Activated CD4-positive, alpha-beta T cell treated with anti-CD3 and anti-CD28 coated beads, Interleukin-10, Interleukin-2, amounts not matched to agents 100 ng/mL and 50 ng/mL, durations not matched to agents 16 hours and 8 hours (primary cell): ENCODE measurements around the gene NOXA1.
"Not testable (repeated sequence)": the region's sequence is repeated elsewhere in the genome, so short reads cannot be mapped to it uniquely, and the experiment has no call there.

Experiments
- DNase-seq: peaks from one replicate; pipeline ENCODE4 v3.0.0-alpha.2; 2020

The NOXA1 gene, protein sequence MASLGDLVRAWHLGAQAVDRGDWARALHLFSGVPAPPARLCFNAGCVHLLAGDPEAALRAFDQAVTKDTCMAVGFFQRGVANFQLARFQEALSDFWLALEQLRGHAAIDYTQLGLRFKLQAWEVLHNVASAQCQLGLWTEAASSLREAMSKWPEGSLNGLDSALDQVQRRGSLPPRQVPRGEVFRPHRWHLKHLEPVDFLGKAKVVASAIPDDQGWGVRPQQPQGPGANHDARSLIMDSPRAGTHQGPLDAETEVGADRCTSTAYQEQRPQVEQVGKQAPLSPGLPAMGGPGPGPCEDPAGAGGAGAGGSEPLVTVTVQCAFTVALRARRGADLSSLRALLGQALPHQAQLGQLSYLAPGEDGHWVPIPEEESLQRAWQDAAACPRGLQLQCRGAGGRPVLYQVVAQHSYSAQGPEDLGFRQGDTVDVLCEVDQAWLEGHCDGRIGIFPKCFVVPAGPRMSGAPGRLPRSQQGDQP

DNA sequence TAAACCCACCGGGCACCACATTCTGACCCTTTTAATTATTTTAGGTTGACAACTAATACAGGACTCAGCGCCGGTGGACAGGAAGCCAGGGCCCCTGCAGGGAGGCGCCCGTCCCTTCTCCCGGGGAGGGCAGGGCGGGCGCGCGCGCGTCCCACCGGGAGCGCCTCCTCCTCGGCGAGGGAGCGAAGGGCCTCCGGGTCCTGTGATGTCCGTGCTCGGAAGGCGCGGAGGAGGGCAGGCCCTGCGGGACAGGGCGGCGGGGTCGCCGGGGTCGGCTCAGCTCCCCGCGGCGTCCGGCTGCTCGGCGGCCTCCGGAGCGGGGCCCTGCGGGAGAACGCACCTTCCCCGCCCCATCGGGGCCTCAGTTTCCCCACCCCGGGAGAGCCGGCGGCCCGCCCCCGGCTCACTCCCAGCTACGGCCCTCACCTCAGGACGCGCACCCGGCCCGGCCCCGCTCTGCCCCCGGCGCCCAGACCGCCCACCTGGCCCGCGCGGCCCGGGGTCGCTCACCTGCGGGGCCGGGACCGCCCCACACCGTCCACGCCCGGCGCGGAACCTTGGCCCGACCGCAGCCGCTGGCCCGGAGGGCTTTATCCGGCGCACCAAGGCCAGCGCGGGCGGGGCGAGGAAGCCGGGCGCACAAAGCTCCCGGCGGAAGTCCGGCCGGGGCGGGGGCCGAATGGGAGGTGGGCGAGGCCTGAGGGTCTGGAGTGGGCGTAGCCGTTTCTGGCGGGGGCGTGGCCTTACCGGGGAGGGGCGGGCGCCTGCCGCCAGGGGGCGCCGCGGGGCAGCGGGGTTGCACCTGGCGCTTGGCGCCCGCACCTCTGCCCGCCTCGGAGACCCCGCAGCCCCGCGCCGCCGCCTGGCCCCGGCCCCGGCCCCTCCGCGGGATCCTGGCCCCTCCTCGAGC, at the start of gene NOXA1, which contains the start of gene EXD3:
TSS of gene NOXA1 (plus strand) at position 790 of the 910 bp plus-strand sequence. CDS start 137 bp downstream, outside the sequence.
TSS of gene EXD3 (minus strand) at position 559 of the 910 bp plus-strand sequence. CDS start 27,805 bp downstream, outside the sequence.
- peak; percentile 97 for DNase-seq

DNA sequence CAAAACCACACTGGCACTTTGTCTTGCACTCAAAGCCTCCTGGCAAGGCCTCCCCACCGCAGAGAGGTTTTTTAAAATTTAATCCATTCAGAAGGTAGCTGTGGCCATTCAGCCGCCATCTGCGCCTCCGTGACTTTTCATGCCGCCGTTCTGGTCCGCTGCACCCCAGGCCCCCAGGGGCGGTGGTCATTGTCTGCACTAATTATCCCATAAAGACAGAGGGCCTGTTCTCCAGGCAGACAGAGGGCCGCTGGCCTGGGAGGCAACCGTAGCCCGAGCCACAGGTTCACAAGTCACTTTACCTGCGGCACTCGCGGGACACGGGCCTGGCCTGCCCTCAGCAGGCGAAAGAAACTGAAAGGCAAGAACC, 49.6 kb upstream of the NOXA1 start:
- no peak for DNase-seq

DNA sequence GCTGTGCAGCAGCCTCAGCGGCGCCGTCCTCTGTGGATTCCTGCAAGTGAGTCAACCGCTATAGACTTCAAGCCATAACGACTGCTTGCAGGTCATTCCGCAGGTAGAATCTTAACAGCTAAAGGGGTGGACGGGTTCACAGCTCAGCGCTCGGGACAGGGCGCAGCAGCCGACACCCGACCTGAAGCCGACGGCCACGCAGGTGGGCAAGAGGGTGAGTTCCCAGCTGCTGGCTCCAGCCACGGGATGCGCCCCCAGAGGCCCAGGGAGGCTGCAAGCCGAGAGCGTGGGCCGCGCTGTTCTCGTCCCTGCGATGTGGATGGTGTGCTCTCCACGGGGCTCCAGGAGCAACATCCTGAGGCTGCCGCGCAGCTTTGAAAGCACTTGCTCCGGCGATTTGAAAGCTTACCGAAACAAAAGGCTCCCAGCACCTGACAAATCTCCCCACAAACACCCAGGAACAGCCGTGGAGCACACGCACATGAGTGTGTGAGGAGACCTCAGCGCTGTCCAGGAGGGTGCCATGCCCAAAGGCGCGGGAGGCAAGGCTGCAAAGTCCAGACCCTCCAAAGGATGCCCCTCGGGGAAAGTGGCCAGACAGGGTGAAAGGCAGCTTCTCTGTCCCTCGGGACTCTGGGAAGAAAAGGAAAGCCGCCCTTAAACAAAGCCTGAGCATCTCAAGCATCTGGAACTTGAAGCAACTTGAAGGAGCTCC, 48.9 kb upstream of the NOXA1 start:
- no peak for DNase-seq

DNA sequence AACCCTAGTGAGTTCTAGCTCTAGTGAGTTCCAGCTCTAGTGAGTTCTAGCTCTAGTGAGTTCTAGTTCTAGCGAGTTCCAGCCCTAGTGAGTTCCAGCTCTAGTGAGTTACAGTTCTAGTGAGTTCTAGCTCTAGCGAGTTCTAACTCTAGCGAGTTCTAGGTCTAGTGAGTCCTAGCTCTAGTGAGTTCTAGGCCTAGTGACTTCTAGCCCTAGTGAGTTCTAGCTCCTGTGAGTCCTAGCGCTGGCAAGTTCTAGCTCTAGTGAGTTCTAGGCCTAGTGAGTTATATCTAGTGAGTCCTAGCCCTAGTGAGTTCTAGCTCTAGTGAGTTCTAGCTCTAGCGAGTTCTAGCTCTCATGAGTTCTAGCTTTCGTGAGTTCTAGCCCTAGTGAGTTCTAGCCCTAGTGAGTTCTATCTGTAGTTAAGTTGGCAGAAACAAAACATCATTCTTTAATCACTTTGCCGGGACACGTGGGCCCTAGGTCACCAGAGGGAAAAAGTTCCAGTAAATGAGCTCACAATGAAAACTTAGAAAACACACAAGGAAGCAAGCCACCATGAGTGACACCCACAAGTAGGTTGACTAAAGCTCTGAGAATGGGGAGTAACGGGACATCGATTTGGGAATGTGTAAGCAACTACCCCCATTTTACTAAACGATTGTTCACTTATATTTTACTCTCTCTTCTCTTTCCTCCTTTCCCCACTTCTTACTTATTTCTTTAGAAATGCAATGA, 47.7 kb upstream of the NOXA1 start:
- no peak for DNase-seq

DNA sequence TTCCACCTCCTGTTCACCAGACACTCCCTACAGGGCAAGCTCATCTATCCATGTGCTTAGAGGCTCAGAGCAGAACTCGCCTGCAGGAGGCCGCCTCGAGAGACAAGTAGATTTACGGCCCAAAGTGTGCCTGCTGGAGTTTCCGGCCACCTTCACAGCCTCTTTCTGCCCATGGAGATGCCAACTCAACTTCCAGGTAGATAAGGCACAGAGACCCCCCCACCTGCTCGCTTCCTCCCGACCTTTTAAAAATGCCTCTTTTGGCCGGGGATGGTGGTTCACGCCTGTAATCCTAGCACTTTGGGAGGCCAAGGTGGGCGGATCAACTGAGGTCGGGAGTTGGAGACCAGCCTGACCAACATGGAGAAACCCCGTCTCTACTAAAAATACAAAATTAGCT, 46.8 kb upstream of the NOXA1 start:
- DNase-seq: no peak

DNA sequence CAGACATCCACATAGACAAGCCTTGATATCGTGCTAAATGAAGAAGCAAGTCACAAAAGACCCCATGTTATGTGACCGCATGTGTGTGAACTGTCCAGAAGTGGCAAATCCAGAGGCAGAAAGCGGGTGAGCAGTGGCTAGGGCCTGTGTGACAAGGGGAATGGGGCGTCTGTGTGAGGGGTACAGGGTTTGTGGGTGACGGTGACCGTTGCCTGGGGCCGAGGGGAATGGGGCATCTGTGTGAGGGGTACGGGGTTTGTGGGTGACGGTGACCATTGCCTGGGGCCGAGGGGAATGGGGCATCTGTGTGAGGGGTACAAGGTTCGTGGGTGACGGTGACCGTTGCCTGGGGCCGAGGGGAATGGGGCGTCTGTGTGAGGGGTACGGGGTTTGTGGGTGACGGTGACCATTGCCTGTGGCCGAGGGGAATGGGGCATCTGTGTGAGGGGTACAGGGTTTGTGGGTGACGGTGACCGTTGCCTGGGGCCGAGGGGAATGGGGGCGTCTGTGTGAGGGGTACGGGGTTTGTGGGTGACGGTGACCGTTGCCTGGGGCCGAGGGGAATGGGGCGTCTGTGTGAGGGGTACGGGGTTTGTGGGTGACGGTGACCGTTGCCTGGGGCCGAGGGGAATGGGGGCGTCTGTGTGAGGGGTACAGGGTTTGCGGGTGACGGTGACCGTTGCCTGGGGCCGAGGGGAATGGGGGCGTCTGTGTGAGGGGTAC, 44.3 kb upstream of the NOXA1 start:
- DNase-seq: not testable (repeated sequence)

DNA sequence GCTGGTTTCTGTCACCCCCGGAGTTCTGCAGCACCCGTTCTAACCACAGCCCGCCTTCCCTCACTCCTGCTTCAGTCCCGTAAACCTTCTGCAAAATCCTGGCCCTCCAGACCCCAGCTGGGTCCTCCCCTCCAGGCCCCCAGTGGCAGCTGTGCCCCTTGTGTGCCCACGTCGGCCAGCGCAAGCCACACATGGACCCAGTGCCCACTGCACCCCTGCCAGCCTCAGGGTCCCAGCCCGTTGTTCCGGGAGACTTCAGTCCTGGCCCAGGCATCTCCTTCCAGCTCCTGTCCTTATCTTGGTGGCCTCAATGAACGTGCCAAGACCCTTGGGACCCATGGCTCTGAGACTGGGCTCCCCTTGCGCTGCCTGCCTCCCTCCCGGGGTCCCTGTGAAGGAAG, 43.4 kb upstream of the NOXA1 start:
- no peak for DNase-seq

DNA sequence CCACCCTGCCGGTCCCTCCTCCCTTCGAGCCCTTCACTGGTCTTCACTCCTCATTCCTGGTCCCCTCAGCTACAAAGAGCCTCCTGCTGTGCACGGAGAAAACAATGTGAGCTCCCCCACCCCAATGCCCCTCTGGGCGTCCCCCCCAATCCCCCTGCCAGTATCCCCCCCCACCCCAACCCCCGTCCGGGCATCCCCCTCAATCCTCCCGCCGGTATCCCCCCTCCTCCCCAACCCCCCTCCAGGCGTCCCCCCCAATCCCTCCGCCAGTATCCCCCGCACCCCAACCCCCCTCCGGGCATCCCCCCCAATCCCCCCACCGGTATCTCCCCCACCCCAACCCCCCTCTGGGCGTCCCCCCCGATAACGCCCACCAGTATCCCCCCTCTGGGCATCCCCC, 43.0 kb upstream of the NOXA1 start:
- DNase-seq: no peak

DNA sequence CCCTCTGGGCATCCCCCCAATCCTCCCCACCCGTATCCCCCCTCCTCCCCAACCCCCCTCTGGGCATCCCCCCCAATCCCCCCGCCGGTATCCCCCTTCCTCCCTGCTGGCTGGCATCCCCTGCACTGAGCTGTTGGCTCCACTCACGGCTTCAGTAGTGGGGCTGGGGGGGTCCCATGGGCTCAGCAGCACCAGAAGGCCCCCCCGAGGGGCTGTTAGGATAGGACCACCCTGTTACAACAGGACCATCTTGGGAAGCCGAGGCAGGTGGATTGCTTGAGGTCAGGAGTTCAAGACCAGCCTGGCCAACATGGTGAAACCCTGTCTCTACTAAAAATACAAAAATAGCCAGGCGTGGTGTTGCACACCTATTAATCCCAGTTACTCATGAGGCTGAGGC, 42.6 kb upstream of the NOXA1 start:
- DNase-seq: no peak

DNA sequence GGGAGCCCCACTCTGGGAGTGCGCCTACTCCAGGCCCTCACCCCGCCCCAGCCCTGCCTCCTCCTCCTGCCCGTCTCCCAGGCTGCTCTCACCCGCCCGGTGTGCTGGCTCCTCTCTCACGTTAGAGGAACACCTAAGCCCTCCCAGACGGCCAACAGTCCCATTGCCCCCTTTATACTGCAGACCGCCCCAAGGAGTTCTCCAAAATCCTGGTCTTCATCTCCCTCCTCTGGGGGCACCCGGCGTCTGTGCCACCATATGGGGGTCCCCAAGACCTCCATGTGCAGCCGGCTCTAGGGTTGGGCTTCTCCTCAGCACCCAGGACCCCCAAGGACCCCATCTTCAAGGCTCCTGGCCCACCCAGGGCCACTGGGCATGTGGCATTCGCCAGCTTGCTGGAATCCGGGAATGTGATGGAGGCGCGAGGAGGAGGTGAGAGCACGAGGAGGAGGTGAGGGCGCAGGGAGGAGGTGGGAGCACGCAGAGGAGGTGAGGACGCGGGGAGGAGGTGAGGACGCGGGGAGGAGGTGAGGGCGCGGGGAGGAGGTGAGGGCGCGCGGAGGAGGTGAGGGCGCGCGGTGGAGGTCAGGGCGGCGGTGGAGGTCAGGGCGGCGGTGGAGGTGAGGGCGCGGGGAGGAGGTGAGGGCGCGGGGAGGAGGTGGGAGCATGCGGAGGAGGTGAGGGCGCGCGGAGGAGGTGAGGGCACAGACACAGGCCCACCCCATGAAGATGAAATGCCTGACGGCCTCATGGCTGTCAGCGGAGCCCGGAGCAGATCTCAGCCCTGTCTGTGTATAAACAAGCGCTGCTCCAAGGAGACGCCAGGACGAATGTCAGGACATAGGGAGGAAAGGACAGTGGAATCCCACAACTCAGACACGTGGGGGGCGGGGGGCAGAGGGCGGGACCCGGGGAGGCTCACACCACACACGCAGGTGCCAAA, 41.4 kb upstream of the NOXA1 start:
- no peak for DNase-seq

DNA sequence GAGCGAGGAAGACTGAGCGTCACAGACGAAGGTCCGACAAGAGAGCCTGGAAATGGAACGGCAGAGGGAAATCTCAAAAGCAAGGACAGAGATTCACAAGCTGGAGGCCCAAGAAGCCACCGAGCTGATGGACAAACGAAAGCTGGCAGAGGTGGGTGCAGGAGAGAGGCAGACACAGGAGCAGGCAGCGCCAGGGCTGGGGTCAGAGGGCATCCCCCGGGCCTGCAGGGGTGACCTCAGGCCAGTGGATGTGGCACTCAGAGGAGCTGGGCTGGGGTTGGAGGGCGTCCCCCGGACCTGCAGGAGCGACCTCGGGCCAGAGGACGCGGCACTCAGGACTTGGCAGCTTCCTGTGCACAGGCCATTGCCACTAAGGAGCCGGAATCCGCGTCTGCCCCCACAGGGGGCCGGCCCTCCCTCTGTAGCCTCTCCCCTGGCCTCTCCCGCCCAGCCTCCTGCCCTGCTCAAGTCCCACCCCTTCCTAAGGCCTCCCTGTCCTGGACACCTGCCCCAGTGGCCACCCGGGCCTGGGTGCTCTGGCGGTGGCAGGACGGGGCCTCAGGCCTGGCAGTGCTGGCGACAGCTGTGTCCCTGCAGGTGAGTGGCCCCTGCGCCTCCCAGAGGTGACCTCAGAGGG, 40.6 kb upstream of the NOXA1 start:
- DNase-seq: no peak

DNA sequence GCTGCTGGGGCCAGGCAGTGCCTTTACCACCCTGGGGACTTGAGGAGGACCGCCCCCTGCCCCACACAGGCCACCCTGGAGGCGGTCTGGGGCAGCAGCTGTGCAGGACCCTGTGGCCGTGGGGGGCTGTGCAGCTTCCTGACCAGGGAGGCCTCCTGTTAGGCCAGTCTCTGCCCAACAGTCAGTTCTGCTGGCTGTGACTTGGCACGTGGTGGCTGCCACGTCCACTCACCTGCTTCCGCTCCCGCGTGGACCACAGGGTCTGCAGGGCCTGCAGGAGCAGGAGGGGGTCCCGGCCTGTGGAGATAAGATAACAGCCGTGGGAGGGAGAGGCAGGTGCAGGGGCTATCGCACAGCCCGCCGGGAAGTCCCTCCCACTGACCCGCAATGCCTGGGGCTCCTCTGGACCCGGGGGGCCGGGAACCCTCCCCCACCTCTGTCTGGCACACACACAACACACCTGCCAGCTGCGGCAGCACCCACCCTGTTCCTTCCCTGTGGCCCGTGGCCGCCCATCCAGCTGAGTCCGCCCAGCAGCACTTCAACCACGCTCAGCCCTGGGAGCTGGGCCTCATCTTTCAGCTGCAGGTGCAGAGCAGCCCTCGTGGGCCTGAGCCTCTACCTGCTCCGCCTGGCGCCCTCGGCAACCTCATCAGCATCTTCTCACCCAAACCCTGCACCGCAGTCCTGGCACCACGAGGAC, 40.0 kb upstream of the NOXA1 start:
- no peak for DNase-seq

DNA sequence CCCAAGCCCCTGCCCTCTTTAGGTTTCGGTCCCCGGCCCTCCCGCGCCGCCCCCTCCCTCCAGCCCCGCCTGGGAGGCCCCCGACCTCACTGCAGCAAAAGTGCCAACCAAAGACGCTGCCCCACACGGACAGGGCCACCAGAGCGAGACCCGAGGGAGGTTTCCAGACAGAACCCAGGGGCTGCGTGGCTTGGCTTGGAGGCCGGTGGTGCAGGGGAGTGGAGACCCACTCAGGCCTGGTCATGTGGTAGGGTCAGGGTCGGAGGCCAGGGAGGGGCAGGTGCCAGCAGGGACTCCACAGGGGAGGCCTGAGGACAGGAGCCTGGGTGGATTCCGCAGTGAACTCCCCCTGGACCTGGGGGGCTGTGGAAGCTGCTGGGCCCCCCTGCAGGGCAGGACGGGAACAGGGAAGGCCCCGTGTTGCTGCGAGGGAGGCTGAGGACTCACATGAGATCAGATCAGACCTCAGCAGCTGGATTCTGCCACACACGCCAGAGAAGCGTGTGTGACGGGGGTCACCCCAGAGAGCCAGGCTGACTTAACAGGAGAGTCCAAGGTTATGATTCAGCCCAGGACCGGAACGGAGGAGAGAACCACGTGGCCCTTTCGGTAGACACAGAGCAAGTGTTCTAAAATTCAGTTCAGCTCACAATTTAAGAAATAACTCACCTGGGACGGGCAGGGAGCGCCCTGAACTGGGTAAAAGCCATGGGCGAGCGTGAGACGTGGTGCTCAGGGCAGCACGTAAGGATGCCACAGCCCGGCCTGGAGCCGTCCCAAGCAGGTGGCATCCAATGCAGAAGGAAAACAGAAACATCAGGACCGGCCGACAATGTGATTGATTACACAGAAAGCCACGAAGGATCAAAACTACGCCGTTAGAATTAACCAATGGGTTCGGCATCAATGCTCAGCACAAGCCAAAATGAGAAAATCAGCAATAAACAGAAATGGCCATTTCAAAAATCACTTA, 39.1 kb upstream of the NOXA1 start:
- DNase-seq: no peak

DNA sequence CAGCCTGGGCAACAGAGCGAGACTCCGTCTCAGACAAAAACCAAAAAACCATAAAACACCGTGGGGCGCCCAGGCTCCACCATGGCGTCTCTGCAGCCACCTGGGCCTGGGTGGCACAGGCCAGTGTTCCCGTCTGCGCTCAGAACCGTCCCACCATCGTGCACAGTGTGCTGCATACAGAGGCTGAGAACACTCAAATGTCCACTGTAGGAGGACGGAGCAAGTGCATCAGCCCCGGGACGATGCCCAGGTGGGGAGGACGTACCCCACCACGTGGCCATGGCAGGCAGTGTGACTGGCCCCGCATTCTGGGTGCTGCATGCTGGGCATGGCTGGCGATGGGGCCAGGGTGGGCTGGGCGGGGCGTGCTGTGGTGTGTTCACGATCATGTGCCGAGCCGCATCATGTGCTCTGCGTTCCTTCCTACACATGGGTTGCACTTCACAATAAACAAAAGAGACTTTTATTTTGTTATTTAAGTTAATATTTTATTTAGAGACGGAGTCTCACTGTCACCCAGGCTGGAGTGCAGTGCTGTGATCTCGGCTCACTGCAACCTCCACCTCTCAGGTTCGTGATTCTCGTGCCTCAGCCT, 38.0 kb upstream of the NOXA1 start:
- no peak for DNase-seq

DNA sequence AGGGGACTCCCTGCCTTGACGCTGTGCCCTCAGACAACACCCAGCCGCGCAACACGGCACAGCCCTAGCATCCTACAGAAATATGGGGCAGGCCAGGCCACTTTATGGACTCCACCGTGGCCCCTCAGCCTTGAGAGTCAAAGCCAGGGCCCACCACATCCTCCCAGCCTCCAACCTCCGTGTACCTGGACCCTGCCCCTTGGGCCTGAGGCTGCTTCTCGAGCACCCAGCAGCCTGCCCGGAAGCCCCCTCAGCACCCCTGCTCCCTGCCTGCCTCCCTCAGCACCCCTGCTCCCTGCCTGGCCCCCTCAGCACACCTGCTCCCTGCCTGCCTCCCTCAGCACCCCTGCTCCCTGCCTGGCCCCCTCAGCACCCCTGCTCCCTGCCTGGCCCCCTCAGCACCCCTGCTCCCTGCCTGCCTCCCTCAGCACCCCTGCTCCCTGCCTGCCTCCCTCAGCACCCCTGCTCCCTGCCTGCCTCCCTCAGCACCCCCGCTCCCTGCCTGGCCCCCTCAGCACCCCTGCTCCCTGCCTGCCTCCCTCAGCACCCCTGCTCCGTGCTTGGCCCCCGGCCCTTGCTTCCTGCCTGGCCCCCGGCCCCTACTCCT, 36.6 kb upstream of the NOXA1 start:
- DNase-seq: not testable (repeated sequence)

DNA sequence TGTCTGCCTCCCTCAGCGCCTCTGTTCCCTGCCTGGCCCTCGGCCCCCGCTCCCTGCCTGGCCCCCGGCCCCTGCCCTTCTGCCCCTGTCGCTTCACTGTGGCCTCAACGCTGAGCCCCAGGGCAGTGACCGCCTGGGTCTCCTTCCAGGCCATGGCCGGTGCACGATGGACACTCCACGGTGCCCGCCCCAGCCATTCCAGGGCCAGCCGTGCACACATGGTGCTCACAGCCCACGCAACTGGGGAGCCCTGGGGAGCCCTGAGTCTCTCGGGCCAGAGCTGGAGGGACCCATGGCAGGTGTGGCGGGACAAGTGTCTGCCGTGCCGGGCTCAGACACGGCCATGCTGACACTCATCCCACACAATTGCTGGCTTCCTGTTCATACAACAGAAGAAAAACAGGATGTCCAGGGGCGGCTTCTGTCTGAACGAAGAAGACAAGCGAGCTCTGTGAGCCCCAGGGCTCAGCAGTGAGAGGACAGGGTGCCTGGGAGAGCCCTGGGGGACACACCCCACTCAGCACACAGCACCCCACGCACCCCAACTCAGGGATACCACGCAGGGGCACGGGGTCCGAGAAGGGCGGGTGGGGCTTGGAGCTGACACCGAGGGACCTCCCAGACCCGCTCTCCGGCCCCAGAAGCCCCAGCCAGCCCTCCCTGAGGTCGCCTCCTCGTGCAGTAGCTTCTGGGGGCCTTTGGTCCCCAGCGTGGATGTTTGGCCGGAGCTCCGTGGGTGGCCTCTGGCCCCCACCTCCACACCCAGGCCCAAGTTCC, 35.9 kb upstream of the NOXA1 start:
- DNase-seq: peak; percentile 43
